Measurements from ENCODE around the gene IGFL3.

IGFL3 gene

DNA sequence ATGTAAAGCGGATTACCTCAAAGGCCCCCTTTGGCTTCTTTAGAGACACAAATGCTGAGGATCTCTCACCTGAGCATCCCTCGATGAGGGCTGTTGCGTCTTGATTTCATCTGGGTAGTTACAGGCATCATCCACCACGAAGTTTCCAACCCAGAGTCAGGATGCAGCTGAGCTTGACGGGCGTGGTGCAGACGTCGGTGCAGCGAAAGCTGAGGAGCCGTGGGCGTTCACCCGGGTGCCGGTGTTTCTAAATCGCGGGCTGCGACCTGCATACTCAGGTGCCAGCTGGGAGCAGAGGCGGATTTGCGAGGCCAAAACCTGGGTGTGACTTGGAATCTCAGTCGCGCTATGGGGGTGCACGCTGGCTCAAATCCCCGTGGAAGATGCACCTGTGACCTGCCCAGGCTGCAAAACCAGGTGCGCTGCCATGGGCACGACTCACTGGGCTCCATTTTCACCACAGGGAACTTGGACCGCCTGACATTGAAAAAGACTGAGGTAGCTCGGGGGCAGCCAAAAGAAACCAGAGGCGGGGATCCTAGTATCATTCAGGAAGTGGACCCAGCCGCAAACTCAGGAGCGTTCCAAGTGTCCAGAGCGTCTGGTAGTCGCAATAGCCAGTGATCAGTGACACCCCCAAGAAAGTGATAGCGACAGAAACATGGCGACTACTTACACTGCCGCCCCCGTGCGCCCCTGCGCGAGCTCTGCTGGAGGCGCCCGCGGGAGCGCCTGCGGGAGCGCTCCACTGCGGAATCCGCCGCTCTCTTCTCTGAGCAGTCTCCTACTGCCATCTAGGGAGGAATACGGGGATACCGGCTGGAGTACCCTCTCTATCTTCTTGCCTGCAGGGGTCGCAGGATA is 47.3 kb downstream of the IGFL3 start:
- Mint-ChIP-seq H3K4me3 (no peak overlapping the region), H3K9me3 (peaks cover 6% of the 10 kb centered on the region), H3K27ac (no peak overlapping the region)

DNA sequence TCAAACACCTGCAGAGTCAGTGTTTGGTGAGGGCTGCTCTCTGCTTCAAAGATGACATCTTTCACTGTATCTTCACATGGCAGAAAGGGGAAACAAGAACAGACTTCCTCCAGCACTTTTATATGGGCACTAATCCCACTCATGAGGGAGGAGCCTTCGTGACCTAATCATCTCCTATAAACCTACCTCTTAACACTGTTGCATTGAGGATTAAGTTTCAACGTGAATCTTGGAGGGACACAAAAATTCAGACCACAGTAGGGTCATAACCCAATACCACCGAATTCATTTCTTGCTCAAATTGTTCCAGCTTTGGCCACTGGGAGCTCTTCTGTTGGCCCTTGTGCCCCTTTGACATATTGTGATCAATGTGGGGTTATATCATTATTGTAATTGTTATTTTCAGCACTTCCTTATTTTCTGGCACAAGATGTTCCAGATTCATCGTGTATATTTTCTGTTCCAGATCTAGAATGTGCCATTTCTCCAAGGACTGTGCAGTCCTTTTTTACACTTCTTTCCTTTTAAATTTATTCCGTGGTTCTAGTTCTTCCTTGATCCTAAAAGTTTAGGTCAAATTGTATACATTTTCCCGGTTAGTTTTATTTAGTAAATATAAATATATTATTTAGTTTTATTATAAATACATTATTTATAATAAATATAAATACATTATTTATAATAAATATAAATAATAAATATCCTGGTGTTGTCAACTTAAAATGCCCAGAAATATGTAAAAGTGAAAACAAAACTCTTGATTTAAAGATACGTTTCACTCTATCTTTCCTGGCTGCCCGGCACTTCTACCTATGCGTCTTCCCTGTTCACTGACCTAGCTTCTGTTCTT is 48.2 kb downstream of the IGFL3 start:
- Mint-ChIP-seq H3K9me3 (peaks cover 6% of the 10 kb centered on the region), H3K27ac (no peak overlapping the region), H3K4me1 (peaks cover 2% of the 10 kb centered on the region), H3K27me3 (peaks cover 75% of the 10 kb centered on the region), H3K36me3 (no peaks in the 10 kb centered on the region), H3K4me3 (no peak overlapping the region)
- no peak for DNase-seq
- CTCF ChIA-PET, result interaction anchor here (1.0 to 1.8 kb wide), 4 partner anchors 47 to 398 kb away, joined by 3 to 7 read pairs (median 4); no protein-coding TSS in a partner anchor

More for the DNA sequence above, 47.3 kb downstream of the IGFL3 start:
- Mint-ChIP-seq H3K27me3 (peaks cover 76% of the 10 kb centered on the region), H3K36me3 (no peaks in the 10 kb centered on the region), H3K4me1 (peaks cover 2% of the 10 kb centered on the region)
- CTCF ChIA-PET, result interaction anchor here (1.1 to 5.7 kb wide), 4 partner anchors 48 to 188 kb away, joined by 3 to 63 read pairs (median 6); no protein-coding TSS in a partner anchor
- DNase-seq, result peak; percentile 48

DNA sequence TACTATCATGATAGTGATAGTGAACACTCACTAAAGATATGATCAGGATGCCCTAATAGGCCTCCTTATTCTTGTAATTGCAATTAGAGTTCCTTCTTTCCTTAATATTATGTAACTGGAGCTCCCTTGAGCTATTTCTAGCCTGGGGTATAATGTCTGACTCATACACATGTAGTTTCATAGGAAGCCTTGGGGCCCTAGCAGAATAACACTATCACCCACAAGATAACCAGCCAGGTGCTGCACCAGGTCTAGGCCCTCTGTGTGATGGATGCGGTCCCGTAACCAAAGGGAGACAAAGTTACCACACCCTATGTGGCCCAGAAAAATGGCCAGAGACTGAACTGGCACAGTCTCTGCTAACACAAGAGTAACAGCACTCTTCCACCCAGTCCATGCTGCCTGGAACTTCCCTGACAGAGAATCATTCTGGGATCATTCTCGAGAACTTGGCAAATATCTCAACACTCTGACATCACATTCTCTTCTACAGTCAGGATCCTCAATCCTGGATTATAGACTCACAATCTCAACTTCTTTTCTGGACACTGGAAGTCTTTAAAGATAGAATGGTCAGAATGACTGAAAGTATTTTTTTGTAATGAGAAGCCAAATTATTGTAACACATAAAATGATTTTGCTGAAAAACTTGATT is 51.1 kb downstream of the IGFL3 start:
- no peak for DNase-seq
- H3K4me3 Mint-ChIP-seq, result no peak overlapping the region
- peaks cover 4% of the 10 kb centered on the region for H3K9me3 Mint-ChIP-seq
- no peak overlapping the region for H3K27ac Mint-ChIP-seq
- CTCF ChIA-PET, result interaction anchor here (0.5 kb wide), 1 partner anchor 443 kb away, joined by 3 read pairs; no protein-coding TSS in a partner anchor
- H3K4me1 Mint-ChIP-seq, result peaks cover 2% of the 10 kb centered on the region
- no peaks in the 10 kb centered on the region for H3K36me3 Mint-ChIP-seq
- H3K27me3 Mint-ChIP-seq, result peaks cover 72% of the 10 kb centered on the region

Measured in activated naive CD4-positive, alpha-beta T cell treated with anti-CD3 and anti-CD28 coated beads, Interleukin-2, amount 10 ng/mL, durations not matched to agents 7 days and 5 days (primary cell).